H1 (cell line): Measurements from ENCODE around the gene RASL10B.

Source experiments
- ATF2 ChIP-seq: IDR thresholded peaks from 2 replicates; pipeline ENCODE4 v1.6.1; 2012; ENCODE audit warnings: low read length, inconsistent platforms
- CTCF ChIP-seq, 3 experiments: IDR thresholded peaks; 1 replicate in 2 of 3; 2 replicates in 1 of 3; pipeline versions ENCODE4 v1.5.1 to v1.6.1; 2011; ENCODE audit warnings: low read length in 3 of 3, mild to moderate bottlenecking in 3 of 3, inconsistent platforms in 2 of 3, low read depth in 1 of 3, moderate library complexity in 1 of 3; ENCODE audit not compliant: insufficient read depth in 1 of 3; ENCODE audit errors: control extremely low read depth in 1 of 3
- GTF2F1 ChIP-seq: IDR thresholded peaks from 2 replicates; pipeline ENCODE4 v1.6.1; 2012; ENCODE audit warnings: low read depth, low read length, improper control_type of control experiment, borderline replicate concordance
- MAFK ChIP-seq: IDR thresholded peaks from 2 replicates; pipeline ENCODE4 v1.6.1; 2012; ENCODE audit warnings: low read depth, mild to moderate bottlenecking, improper control_type of control experiment, low read length
- POLR2A ChIP-seq, 2 experiments: IDR thresholded peaks; 1 replicate in 1 of 2; 2 replicates in 1 of 2; pipeline ENCODE4 v1.6.1; 2011; ENCODE audit warnings: low read depth in 2 of 2, low read length in 2 of 2, mild to moderate bottlenecking in 2 of 2; ENCODE audit errors: control extremely low read depth in 1 of 2
- SUZ12 ChIP-seq: fragments of 200-600 bp; sonication (generic); IDR thresholded peaks from 2 replicates; pipeline ENCODE4 v1.6.1; 2012; ENCODE audit warnings: mild to moderate bottlenecking, inconsistent platforms, low read length, moderate library complexity, mixed read lengths

- TF ChIP-seq ATF2: no peak
- peak in 2 of 3 experiments; percentile 25 to 50; a peak in 3 of 4 replicates for TF ChIP-seq CTCF (IDR thresholded peaks at IDR 0.05; ENCODE audit: control extremely low read depth in 1 of 3, insufficient read depth in 1 of 3, low read depth in 1 of 3, low read length in 3 of 3)
- TF ChIP-seq SUZ12: no peak
- TF ChIP-seq POLR2A (IDR thresholded peaks at IDR 0.05; ENCODE audit: control extremely low read depth in 1 of 2, low read depth in 2 of 2, low read length in 2 of 2): no peak
- no peak for TF ChIP-seq GTF2F1
- TF ChIP-seq MAFK: no peak
Observed at GRCh38 chr17:35766903-35767510, 35.6 kb downstream of the RASL10B start.
